OCI-LY3 (cell line): ENCODE results near the gene INPP5J.

Experiments
- H2AFZ ChIP-seq: fragments of 200-600, 300-600 bp; shearing (Covaris generic); 2 replicates; pipeline ENCODE4 v1.6.0; 2014; ENCODE audit warnings: antibody characterized with exemption, low read depth, low read length
- H3K27ac ChIP-seq: fragments of 200-600, 300-600 bp; sonication (generic); 2 replicates; pipeline ENCODE4 v1.5.1; 2014; ENCODE audit warnings: mild to moderate bottlenecking, low read length, moderate library complexity, mixed read lengths
- H3K27me3 ChIP-seq: fragments of 200-600, 300-600 bp; sonication (generic); 2 replicates; pipeline ENCODE4 v1.6.1; 2014; ENCODE audit warnings: low read depth, low read length, mixed read lengths
- H3K36me3 ChIP-seq: fragments of 200-600, 300-600 bp; sonication (generic); replicated peaks from 2 replicates; pipeline ENCODE3; 2014; ENCODE audit warnings: low read depth, low read length, mixed read lengths
- H3K4me1 ChIP-seq: fragments of 300-600, 200-600 bp; sonication (generic); 2 replicates; pipeline ENCODE4 v1.6.1; 2014; ENCODE audit warnings: low read length, mixed read lengths
- H3K4me2 ChIP-seq: fragments of 200-600, 300-600 bp; sonication (generic); 2 replicates; pipeline ENCODE4 v1.6.1; 2014; ENCODE audit warnings: low read length, mixed read lengths
- H3K4me3 ChIP-seq: fragments of 300-600, 200-600 bp; sonication (generic); 2 replicates; pipeline ENCODE4 v1.5.1; 2014; ENCODE audit warnings: antibody characterized with exemption, mild to moderate bottlenecking, low read length, moderate library complexity
- H3K79me2 ChIP-seq: fragments of 300-600, 200-600 bp; shearing (Covaris generic); 2 replicates; pipeline ENCODE4 v1.6.1; 2014; ENCODE audit warnings: mild to moderate bottlenecking, low read length, mixed read lengths
- H3K9ac ChIP-seq: fragments of 300-600, 200-600 bp; shearing (Covaris generic); 2 replicates; pipeline ENCODE4 v1.6.0; 2014; ENCODE audit warnings: mild to moderate bottlenecking, low read length, moderate library complexity
- H3K9me3 ChIP-seq: fragments of 200-600, 300-600 bp; shearing (Covaris generic); 2 replicates; pipeline ENCODE4 v1.6.1; 2014; ENCODE audit warnings: low read length, mixed read lengths; ENCODE audit not compliant: insufficient read depth
- H4K20me1 ChIP-seq: fragments of 200-600, 300-600 bp; sonication (generic); 2 replicates; pipeline ENCODE4 v1.6.1; 2016; ENCODE audit warnings: low read length, mixed read lengths; ENCODE audit not compliant: insufficient read depth
- EZH2phosphoT487 ChIP-seq: fragments of 200-600 bp; shearing (Covaris generic); IDR thresholded peaks from 2 replicates; pipeline ENCODE4 v1.6.1; 2018; ENCODE audit warnings: antibody characterized with exemption, mixed run types, low read depth
- TF ChIP-seq, protein P1 (sequence below): fragments of 200-600, 300-600 bp; sonication (generic); IDR thresholded peaks from 2 replicates; pipeline ENCODE4 v1.5.1; 2014; ENCODE audit warnings: antibody characterized with exemption, low read length, low read depth

The INPP5J gene

DNA sequence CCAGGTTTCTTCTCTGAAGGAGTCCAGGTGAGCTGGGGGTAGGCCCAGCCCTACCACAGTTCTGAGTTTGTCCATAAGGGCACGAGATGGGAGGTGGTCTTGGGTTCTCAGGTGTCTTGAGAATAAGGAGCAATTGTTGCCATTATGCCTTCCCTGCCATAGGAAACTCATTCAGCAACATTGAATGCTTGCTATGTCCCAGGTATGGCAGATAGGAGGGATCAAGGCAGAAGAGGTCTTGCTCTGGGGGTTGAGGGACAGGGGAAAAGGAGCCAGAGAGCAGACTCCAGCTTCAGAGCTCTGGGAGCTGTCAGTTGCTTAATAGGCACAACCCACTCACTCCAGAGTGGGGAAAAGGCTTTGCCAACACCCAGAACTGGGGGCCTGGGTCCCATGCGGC is 19.7 kb upstream of the INPP5J start:
- Histone ChIP-seq H3K4me3 (no peak overlapping the region), H4K20me1 (no peaks in the 10 kb centered on the region), H3K27me3 (no peaks in the 10 kb centered on the region), H3K27ac (no peak overlapping the region), H3K9ac (no peak overlapping the region), H3K79me2 (no peaks in the 10 kb centered on the region), H3K9me3 (no peaks in the 10 kb centered on the region), H3K36me3 (peaks cover 3% of the 10 kb centered on the region), H3K4me1 (no peaks in the 10 kb centered on the region), H3K4me2 (no peak overlapping the region), H2AFZ (no peak overlapping the region)
- TF ChIP-seq, protein P1, sequence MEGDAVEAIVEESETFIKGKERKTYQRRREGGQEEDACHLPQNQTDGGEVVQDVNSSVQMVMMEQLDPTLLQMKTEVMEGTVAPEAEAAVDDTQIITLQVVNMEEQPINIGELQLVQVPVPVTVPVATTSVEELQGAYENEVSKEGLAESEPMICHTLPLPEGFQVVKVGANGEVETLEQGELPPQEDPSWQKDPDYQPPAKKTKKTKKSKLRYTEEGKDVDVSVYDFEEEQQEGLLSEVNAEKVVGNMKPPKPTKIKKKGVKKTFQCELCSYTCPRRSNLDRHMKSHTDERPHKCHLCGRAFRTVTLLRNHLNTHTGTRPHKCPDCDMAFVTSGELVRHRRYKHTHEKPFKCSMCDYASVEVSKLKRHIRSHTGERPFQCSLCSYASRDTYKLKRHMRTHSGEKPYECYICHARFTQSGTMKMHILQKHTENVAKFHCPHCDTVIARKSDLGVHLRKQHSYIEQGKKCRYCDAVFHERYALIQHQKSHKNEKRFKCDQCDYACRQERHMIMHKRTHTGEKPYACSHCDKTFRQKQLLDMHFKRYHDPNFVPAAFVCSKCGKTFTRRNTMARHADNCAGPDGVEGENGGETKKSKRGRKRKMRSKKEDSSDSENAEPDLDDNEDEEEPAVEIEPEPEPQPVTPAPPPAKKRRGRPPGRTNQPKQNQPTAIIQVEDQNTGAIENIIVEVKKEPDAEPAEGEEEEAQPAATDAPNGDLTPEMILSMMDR, result no peak

DNA sequence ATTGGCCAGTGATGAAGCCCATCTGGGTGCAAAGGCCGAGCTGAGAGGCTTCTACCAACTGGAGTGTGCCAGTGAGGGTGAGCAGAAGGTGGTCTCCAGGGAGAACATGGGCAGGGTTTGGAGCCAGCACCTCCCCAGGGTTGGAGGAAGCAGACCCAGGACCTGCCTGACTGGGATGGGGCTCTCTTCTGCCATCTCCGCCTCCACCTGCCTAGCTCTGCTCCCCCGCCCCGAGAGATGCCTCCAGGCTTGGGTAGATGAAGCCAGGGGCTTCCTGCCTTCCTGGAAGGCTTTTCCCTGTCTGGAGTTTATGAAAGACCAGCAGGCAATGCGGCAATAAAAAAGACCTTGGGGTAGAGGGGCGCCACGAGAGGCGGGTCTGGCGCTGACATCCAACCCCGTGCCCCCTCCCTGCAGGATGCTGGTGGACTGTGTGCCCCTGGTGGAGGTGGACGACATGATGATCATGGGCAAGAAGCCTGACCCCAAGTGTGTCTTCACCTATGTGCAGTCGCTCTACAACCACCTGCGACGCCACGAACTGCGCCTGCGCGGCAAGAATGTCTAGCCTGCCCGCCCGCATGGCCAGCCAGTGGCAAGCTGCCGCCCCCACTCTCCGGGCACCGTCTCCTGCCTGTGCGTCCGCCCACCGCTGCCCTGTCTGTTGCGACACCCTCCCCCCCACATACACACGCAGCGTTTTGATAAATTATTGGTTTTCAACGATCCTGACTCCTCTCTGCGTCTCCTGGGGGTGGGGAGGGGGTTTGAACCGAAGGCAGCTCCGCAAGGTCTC is 18.7 kb upstream of the INPP5J start:
- H3K9ac ChIP-seq, result no peak overlapping the region

DNA sequence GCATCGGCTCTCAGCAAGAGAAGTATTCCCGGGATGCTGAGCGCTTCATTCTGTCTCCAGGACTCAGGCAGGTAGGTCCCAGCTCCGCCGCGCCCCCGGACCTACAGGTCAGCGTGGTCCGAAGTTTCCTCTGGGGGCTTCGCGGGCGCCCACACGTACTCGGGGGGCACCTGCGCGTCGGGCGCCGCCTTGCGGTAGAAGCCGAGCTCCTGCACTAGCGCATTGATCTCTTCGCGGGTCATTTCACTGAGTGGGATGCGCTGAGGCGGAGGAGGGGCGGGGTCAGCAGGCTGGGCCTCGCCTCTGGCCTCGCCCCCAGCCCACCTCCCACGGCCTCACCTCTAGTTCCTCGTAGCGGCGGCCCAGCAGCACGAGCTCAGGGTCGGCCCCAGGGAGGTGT is 17.9 kb upstream of the INPP5J start:
- no peak overlapping the region for H3K4me3 ChIP-seq
- no peak overlapping the region for H3K9ac ChIP-seq
- no peaks in the 10 kb centered on the region for H4K20me1 ChIP-seq
- no peaks in the 10 kb centered on the region for H3K36me3 ChIP-seq
- H3K4me2 ChIP-seq, result no peak overlapping the region
- no peaks in the 10 kb centered on the region for H3K9me3 ChIP-seq
- no peak overlapping the region for H2AFZ ChIP-seq
- TF ChIP-seq, protein P1, result no peak
- no peak for TF ChIP-seq EZH2phosphoT487
- H3K4me1 ChIP-seq, result no peaks in the 10 kb centered on the region
- H3K27me3 ChIP-seq, result no peaks in the 10 kb centered on the region
- no peaks in the 10 kb centered on the region for H3K79me2 ChIP-seq
- no peak overlapping the region for H3K27ac ChIP-seq

More for the DNA sequence above, 18.7 kb upstream of the INPP5J start:
- H3K9me3 ChIP-seq, result no peaks in the 10 kb centered on the region
- H3K4me1 ChIP-seq, result no peaks in the 10 kb centered on the region
- no peak overlapping the region for H3K27ac ChIP-seq
- no peaks in the 10 kb centered on the region for H4K20me1 ChIP-seq
- H3K4me3 ChIP-seq, result no peak overlapping the region
- peaks cover under 1% of the 10 kb centered on the region for H3K36me3 ChIP-seq
- no peak overlapping the region for H3K4me2 ChIP-seq
- H2AFZ ChIP-seq, result no peak overlapping the region
- no peaks in the 10 kb centered on the region for H3K79me2 ChIP-seq
- no peaks in the 10 kb centered on the region for H3K27me3 ChIP-seq
- TF ChIP-seq, protein P1, result no peak
- TF ChIP-seq EZH2phosphoT487, result no peak

DNA sequence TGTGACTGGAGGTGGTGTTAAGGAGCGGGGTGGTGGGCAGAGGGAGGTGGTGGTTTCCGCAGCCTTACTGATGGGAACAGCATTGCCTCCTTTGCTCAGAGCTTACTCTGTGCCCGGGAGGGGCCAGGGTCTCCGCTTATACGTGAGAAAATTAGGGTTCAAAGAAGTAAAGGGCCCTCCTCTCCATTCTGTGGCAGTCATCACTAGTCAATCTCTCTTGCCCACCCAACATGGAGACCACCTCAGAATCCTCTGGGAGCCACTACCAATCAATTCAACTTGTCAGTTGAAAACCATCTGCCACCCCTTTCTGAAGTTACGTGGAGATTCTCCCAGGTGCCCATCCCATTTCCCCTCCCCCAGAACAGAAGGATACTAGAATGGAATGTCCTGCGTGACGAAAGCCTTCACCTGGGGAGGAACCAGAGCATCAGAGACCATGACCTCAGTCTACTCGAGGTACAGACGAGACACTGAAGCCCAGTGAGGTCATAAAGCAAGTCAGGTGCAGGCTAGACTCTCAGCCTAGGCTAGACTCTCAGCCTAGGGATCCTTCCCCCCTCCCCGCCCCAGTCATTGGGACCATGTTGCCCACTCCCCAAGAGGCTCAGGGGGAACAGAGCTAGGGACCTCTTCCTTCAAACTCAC is 17.4 kb upstream of the INPP5J start:
- no peaks in the 10 kb centered on the region for H3K79me2 ChIP-seq
- no peaks in the 10 kb centered on the region for H3K4me1 ChIP-seq
- H3K9ac ChIP-seq, result no peak overlapping the region
- no peak overlapping the region for H2AFZ ChIP-seq
- H3K36me3 ChIP-seq, result no peaks in the 10 kb centered on the region
- H3K27me3 ChIP-seq, result no peaks in the 10 kb centered on the region
- no peak for TF ChIP-seq EZH2phosphoT487
- TF ChIP-seq, protein P1, result no peak
- no peaks in the 10 kb centered on the region for H3K9me3 ChIP-seq
- H3K4me2 ChIP-seq, result no peak overlapping the region
- no peaks in the 10 kb centered on the region for H4K20me1 ChIP-seq
- H3K27ac ChIP-seq, result no peak overlapping the region
- no peak overlapping the region for H3K4me3 ChIP-seq
